D721Med (cell line): ENCODE measurements around the gene WSCD2.
A peak's percentile ranks its signal among the peaks of the same experiment; 100 is the strongest.
"Not testable (repeated sequence)": the region's sequence is repeated elsewhere in the genome, so short reads cannot be mapped to it uniquely, and the experiment has no call there.

Source experiments
- DNase-seq: peaks from one replicate; pipeline ENCODE4 v3.0.0; 2011; ENCODE audit warnings: low spot score; ENCODE audit not compliant: insufficient read length
- FAIRE-seq: peaks from 2 replicates; lab custom pipeline; 2011; peaks lifted over from hg19 to GRCh38; lab: Jason Lieb, UNC
- CTCF ChIP-seq: IDR thresholded peaks from 2 replicates; pipeline ENCODE4 v1.5.1; 2012; ENCODE audit warnings: mild to moderate bottlenecking, control low read depth; ENCODE audit not compliant: insufficient read depth; ENCODE audit errors: missing control alignments

WSCD2 gene

GRCh38 chr12:108218921-108219320 is 89.8 kb downstream of the WSCD2 start:
- no peak for TF ChIP-seq CTCF
- FAIRE-seq (no peak), DNase-seq (peak; percentile 23)

GRCh38 chr12:108225101-108225500 is 96.0 kb downstream of the WSCD2 start:
- DNase-seq, FAIRE-seq: not testable (repeated sequence)

- DNase-seq, result no peak
- no peak for TF ChIP-seq CTCF
- no peak for FAIRE-seq
Measured at GRCh38 chr12:108226866-108227265, 97.8 kb downstream of the WSCD2 start.

- FAIRE-seq, result no peak
- no peak for TF ChIP-seq CTCF
- no peak for DNase-seq
Measured at GRCh38 chr12:108228746-108229145, 99.7 kb downstream of the WSCD2 start.

GRCh38 chr12:108231109-108231905 is 102.2 kb downstream of the WSCD2 start:
- DNase-seq, result no peak
- FAIRE-seq, result no peak
- TF ChIP-seq CTCF, result no peak

GRCh38 chr12:108231909-108232434 is 102.9 kb downstream of the WSCD2 start:
- no peak for FAIRE-seq
- TF ChIP-seq CTCF, result no peak
- no peak for DNase-seq

GRCh38 chr12:108232565-108232964 is 103.5 kb downstream of the WSCD2 start:
- FAIRE-seq (no peak), DNase-seq (no peak)
- TF ChIP-seq CTCF, result no peak

- peak; percentile 49 for TF ChIP-seq CTCF
- DNase-seq, result no peak
- no peak for FAIRE-seq
Measured at GRCh38 chr12:108234158-108234557, 105.1 kb downstream of the WSCD2 start.
